PC-3 (cell line): Measurements from ENCODE around the gene GPR176. TPM values are rescaled to one million over a fixed set of nuclear protein-coding genes. Genes with fewer than 3 reads are reported as not detected.
A peak's percentile ranks its signal among the peaks of the same experiment; 100 is the strongest.

Source experiments
- ATAC-seq: fragments of 200-7000 bp; cut with Tn5 transposase; 2 replicates; pipeline ENCODE4 v1.9.1; 2020; ENCODE audit warnings: mild to moderate bottlenecking, moderate library complexity
- BruUV-seq: library from RNA; stranded (reverse); fragments of 400-500 nt; replicated peaks from 2 replicates; lab custom pipeline; 2021; lab: Mats Ljungman, UMichigan
- CTCF ChIA-PET: fragments of 300-600 bp; sonication (Branson Sonifier 250); formaldehyde crosslinking; loops from one replicate; lab custom pipeline; 2022; ENCODE audit warnings: antibody characterized with exemption; lab: Charles Lee
- POLR2A ChIA-PET: fragments of 300-600 bp; sonication (Branson Sonifier 250); formaldehyde crosslinking; loops from one replicate; lab custom pipeline; 2022; ENCODE audit warnings: antibody characterized with exemption; ENCODE audit not compliant: unreplicated experiment; lab: Charles Lee
- DNase-seq: peaks from one replicate; pipeline ENCODE4 v3.0.0-alpha.2; 2015
- H2AFZ ChIP-seq: fragments of 300-600 bp; sonication (generic); 2 replicates; pipeline ENCODE4 v1.6.0; 2016; ENCODE audit warnings: antibody characterized with exemption, low read length
- H3F3A ChIP-seq: fragments of 300-600 bp; sonication (generic); one replicate; pipeline ENCODE4 v1.6.0; 2017; ENCODE audit warnings: antibody characterized with exemption, low read length, control low read depth, mild to moderate bottlenecking; ENCODE audit not compliant: unreplicated experiment
- H3K27ac ChIP-seq: fragments of 300-600 bp; sonication (generic); 2 replicates; pipeline ENCODE4 v1.5.1; 2016; ENCODE audit warnings: mild to moderate bottlenecking, low read length
- H3K27me3 ChIP-seq: fragments of 300-600 bp; sonication (generic); 2 replicates; pipeline ENCODE4 v1.6.1; 2016; ENCODE audit warnings: low read length, mixed read lengths
- H3K36me3 ChIP-seq: fragments of 300-600 bp; sonication (generic); 2 replicates; pipeline ENCODE4 v1.6.1; 2016; ENCODE audit warnings: low read depth, mixed run types, low read length, mixed read lengths
- H3K4me1 ChIP-seq: fragments of 300-600 bp; sonication (generic); 2 replicates; pipeline ENCODE4 v1.5.1; 2016; ENCODE audit warnings: low read length; ENCODE audit not compliant: insufficient read depth
- H3K4me2 ChIP-seq: fragments of 300-600 bp; sonication (generic); 2 replicates; pipeline ENCODE4 v1.6.0; 2016; ENCODE audit warnings: low read length
- H3K4me3 ChIP-seq: fragments of 300-600 bp; sonication (generic); 2 replicates; pipeline ENCODE4 v1.5.1; 2016; ENCODE audit warnings: mild to moderate bottlenecking, low read length, mixed read lengths
- H3K79me2 ChIP-seq: fragments of 300-600 bp; sonication (generic); 2 replicates; pipeline ENCODE4 v1.6.1; 2017; ENCODE audit warnings: low read length, mixed read lengths
- H3K9ac ChIP-seq: fragments of 300-600 bp; sonication (generic); 2 replicates; pipeline ENCODE4 v1.6.0; 2016; ENCODE audit warnings: mild to moderate bottlenecking, low read length
- H3K9me2 ChIP-seq: fragments of 300-600 bp; sonication (generic); replicated peaks from 2 replicates; pipeline ENCODE4 v1.6.1; 2016; ENCODE audit warnings: mixed run types, low read length, mixed read lengths
- H3K9me3 ChIP-seq: fragments of 300-600 bp; sonication (generic); 2 replicates; pipeline ENCODE4 v1.6.1; 2016; ENCODE audit warnings: low read length, mixed read lengths
- H4K20me1 ChIP-seq: fragments of 300-600 bp; sonication (generic); 2 replicates; pipeline ENCODE4 v1.6.1; 2016; ENCODE audit warnings: low read length, mixed read lengths
- EZH2 ChIP-seq: fragments of 300-600 bp; sonication (generic); IDR thresholded peaks from one replicate; pipeline ENCODE4 v1.6.1; 2017; ENCODE audit warnings: antibody characterized with exemption, mild to moderate bottlenecking, low read length; ENCODE audit not compliant: unreplicated experiment
- EZH2phosphoT487 ChIP-seq: fragments of 300-600 bp; sonication (generic); IDR thresholded peaks from 2 replicates; pipeline ENCODE4 v1.6.1; 2018; ENCODE audit warnings: mild to moderate bottlenecking, antibody characterized with exemption, low read length, borderline replicate concordance
- intact Hi-C: fragments of 100-400 bp; cut with micrococcal nuclease; formaldehyde crosslinking; loops from 2 replicates; pipeline ENCODE4 v1.9.0; 2023
- total RNA-seq: library from RNA; depleted of rRNA; stranded (reverse); fragments of >200 nt; gene quantifications from 2 replicates; pipeline ENCODE4 v1.2.3, GENCODE V29; 2014
- TF ChIP-seq, protein P1 (sequence below): fragments of 300-600 bp; sonication (generic); conservative IDR thresholded peaks from 2 replicates; pipeline ENCODE4 v1.5.1; 2017; ENCODE audit warnings: antibody characterized with exemption, low read depth, mild to moderate bottlenecking, low read length

Gene GPR176
- total RNA-seq, 1 experiment from 2014 or later, result 27.8 TPM

DNA sequence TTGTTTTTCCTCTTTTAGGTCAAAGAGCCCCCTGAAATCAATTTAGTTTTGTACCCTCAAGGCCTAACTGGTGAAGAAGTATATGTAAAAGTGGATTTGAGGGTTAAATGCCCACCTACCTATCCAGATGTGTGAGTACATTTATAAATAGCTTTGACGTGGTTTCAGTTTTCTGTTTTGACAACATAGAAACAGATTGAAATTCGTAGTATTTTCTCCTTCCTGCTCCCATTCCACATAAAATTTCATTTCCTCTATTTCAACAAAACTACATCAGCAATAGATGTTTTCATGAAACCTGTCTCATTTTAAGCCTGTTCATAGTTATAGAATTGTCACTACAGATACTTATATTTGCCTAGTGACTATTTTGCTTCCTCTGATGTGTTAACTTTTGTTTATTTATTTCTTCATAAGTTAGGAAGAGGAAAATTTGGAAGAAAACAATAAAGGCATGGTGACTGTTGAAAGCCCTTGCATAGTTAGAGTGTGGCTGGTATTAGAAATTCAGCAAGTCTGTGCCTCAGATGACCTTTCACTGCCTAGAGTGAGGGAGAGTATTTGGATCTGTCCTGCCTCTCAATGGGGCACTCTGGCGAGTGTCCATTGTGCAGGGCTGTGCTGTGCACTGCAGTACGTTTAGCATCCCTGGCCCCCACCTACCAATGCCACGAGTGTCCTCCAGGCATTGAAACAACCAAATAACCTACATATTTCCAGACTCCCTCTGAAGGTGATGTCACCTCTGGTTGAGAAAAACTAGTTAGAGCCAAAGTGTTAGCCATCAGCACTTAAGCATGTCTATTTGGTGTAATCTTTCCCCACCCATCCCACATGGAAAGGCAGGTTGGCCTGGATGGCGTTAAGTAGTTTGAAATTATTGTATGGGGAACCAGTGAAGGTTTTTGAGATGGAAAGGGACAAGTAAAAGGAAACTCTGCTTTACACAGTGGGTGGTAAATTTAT is 19.7 kb upstream of the GPR176 start:
- H3K79me2 ChIP-seq, result peaks cover 66% of the 10 kb centered on the region
- intact Hi-C loops, result no loop called here
- ATAC-seq, result no peak

DNA sequence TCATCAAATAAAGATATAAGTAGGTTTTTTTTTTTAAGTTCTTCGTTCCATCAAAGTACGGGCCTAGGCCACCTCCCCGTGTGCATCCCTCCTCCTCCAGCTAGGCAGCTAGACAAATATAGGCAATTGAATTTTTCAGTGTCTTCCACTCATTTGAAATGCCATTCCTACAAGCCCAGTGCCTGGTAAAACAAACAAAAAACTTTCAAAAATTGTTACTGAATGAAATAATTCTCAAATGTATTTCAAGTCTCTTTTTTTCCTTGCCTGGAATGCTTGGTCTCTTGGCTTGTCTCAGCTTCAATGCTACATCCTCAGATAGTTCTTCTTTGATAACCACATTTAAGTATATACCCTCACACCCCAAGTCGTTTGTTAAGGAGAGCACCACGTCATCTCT is 17.6 kb upstream of the GPR176 start:
- Histone ChIP-seq H3K79me2 (peaks cover 64% of the 10 kb centered on the region), H3K4me2 (peak overlapping the region; percentile 17; the same call in 1 of the 2 replicates), H3K27ac (no peak overlapping the region), H3K9me3 (no peaks in the 10 kb centered on the region), H2AFZ (no peak overlapping the region), H3K4me3 (no peak overlapping the region), H3K36me3 (peaks cover 33% of the 10 kb centered on the region), H3K9me2 (no peaks in the 10 kb centered on the region), H3F3A (peaks cover 21% of the 10 kb centered on the region), H3K9ac (no peak overlapping the region), H4K20me1 (0 out of 2 replicates have a peak, but pooled peaks cover 13% of the 10 kb centered on the region), H3K27me3 (no peaks in the 10 kb centered on the region), H3K4me1 (peaks cover 55% of the 10 kb centered on the region)
- POLR2A ChIA-PET, result no interaction called here
- BruUV-seq, result no TSS peak
- CTCF ChIA-PET, result no interaction called here
- DNase-seq, result no peak
- intact Hi-C loops, result loop anchor here (2.0 kb wide), 2 partner anchors 21 to 39 kb away; no protein-coding TSS in a partner anchor
- TF ChIP-seq EZH2phosphoT487, result no peak
- ATAC-seq, result no peak

More for the DNA sequence above, 19.7 kb upstream of the GPR176 start:
- Histone ChIP-seq H3K4me2 (no peak overlapping the region), H4K20me1 (0 out of 2 replicates have a peak, but pooled peaks cover 17% of the 10 kb centered on the region), H3K4me1 (peaks cover 47% of the 10 kb centered on the region), H2AFZ (no peak overlapping the region), H3K36me3 (peaks cover 50% of the 10 kb centered on the region), H3K4me3 (no peak overlapping the region), H3K27ac (no peak overlapping the region), H3F3A (peaks cover 21% of the 10 kb centered on the region), H3K9me2 (no peaks in the 10 kb centered on the region), H3K27me3 (no peaks in the 10 kb centered on the region), H3K9ac (no peak overlapping the region), H3K9me3 (no peaks in the 10 kb centered on the region)
- DNase-seq, result no peak
- BruUV-seq, result no TSS peak
- TF ChIP-seq, protein P1, sequence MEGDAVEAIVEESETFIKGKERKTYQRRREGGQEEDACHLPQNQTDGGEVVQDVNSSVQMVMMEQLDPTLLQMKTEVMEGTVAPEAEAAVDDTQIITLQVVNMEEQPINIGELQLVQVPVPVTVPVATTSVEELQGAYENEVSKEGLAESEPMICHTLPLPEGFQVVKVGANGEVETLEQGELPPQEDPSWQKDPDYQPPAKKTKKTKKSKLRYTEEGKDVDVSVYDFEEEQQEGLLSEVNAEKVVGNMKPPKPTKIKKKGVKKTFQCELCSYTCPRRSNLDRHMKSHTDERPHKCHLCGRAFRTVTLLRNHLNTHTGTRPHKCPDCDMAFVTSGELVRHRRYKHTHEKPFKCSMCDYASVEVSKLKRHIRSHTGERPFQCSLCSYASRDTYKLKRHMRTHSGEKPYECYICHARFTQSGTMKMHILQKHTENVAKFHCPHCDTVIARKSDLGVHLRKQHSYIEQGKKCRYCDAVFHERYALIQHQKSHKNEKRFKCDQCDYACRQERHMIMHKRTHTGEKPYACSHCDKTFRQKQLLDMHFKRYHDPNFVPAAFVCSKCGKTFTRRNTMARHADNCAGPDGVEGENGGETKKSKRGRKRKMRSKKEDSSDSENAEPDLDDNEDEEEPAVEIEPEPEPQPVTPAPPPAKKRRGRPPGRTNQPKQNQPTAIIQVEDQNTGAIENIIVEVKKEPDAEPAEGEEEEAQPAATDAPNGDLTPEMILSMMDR, result no peak
- TF ChIP-seq EZH2phosphoT487 (no peak), EZH2 (no peak)
- POLR2A ChIA-PET, result no interaction called here
- CTCF ChIA-PET, result interaction anchor here (0.7 kb wide), 1 partner anchor 337 kb away, joined by 3 read pairs; no protein-coding TSS in a partner anchor

- POLR2A ChIA-PET, result no interaction called here
- TF ChIP-seq, protein P1, result no peak
- Histone ChIP-seq H3K9me2 (no peaks in the 10 kb centered on the region), H3K9me3 (no peaks in the 10 kb centered on the region), H4K20me1 (0 out of 2 replicates have a peak, but pooled peaks cover 12% of the 10 kb centered on the region), H3K27ac (peak overlapping the region; percentile 97), H3F3A (peaks cover 15% of the 10 kb centered on the region), H3K9ac (0 out of 2 replicates have a peak overlapping the region, but pooled peaks have one; percentile 19), H3K4me1 (peaks cover 45% of the 10 kb centered on the region), H3K36me3 (peaks cover 31% of the 10 kb centered on the region), H3K4me2 (peak overlapping the region; percentile 96), H3K79me2 (peaks cover 62% of the 10 kb centered on the region), H3K27me3 (no peaks in the 10 kb centered on the region), H2AFZ (no peak overlapping the region), H3K4me3 (peak overlapping the region; percentile 83)
- intact Hi-C loops, result loop anchor here (2.0 kb wide), 2 partner anchors 22 to 40 kb away; no protein-coding TSS in a partner anchor
- DNase-seq (peak; percentile 37), ATAC-seq (peak; percentile 23)
- BruUV-seq, result no TSS peak
- CTCF ChIA-PET, result no interaction called here
Measured at GRCh38 chr15:39936681-39937080, 16.6 kb upstream of the GPR176 start.
